ENCODE measurements around the gene FADS2. TPM values are rescaled to one million over a fixed set of nuclear protein-coding genes. Genes with fewer than 3 reads are reported as not detected.

Gene FADS2
- total and polyA plus RNA-seq, 9 of the 15 experiments (the other 6 are each of a cell fraction or from before 2014, with no cell fraction given): 2.9 to 42.8 (median 16.2) TPM

DNA sequence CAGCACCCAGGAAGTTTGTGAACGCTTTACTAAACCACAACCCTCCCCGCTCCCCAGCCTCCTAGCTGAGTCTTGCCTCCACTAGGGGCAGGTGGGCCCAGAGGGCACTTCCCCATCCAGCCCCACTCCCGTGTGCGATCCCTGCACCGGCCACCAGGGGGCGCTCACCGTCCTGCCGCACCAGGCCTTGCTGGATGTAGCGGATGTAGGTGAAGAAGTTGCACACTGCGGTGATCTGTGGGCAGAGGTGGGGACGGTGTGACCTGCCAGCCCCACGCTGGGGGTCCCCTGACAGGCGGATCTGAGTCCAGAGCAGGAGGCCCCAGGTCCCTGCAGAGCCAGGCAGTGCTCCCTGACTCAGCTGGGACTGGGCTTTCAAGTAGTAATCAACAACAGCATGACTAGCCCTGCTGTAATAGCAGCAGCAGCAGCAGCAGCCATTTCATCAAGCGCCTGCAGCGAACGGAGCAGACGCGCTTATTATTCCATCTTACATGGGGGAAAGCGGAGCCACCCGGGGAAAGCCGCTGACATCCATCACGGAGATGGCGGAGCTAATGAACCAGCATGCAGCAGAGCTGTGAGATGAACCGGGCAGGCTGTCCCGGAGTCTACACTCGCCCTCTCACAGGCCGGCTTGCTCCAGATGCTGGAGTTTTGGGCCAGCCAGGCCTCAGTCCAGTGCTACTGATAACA lies 71.2 kb downstream of the FADS2 start (continued):
- TF ChIP-seq JUND (IDR thresholded peaks at IDR 0.05; ENCODE audit: borderline replicate concordance, low read depth, low read length) (peak; percentile 36; the same call in 1 of the 2 replicates), JUND (tag; IDR thresholded peaks at IDR 0.05; ENCODE audit: borderline replicate concordance, low read depth, low read length) (peak; percentile 23; the same call in 1 of the 3 replicates), ZNF561 (CRISPR knock-in tag; conservative IDR thresholded peaks at IDR 0.05) (no peak), HIVEP1 (CRISPR knock-in tag; IDR thresholded peaks at IDR 0.05) (no peak), HSF4 (CRISPR knock-in tag; IDR thresholded peaks at IDR 0.05; ENCODE audit: borderline replicate concordance) (no peak), ZNF384 (IDR thresholded peaks at IDR 0.05; ENCODE audit: low read depth, low read length) (0 out of 2 replicates have a peak, but pooled peaks have one; percentile 19), POLR2A (conservative IDR thresholded peaks at IDR 0.05) (no peak), TAF1 (IDR thresholded peaks at IDR 0.05; ENCODE audit: control insufficient read depth, extremely low read depth, insufficient read depth, low read length, severe bottlenecking) (peak; percentile 21), MXI1 (IDR thresholded peaks at IDR 0.05; ENCODE audit: low read depth, low read length) (no peak), TAL1 (IDR thresholded peaks at IDR 0.05) (no peak), RBBP5 (IDR thresholded peaks at IDR 0.05; ENCODE audit: borderline replicate concordance, insufficient read depth, low read length, poor library complexity, severe bottlenecking) (no peak), SIN3B (IDR thresholded peaks at IDR 0.05; ENCODE audit: low read depth) (peak; percentile 34; the same call in 1 of the 2 replicates)
- TF ChIP-seq, protein P1, sequence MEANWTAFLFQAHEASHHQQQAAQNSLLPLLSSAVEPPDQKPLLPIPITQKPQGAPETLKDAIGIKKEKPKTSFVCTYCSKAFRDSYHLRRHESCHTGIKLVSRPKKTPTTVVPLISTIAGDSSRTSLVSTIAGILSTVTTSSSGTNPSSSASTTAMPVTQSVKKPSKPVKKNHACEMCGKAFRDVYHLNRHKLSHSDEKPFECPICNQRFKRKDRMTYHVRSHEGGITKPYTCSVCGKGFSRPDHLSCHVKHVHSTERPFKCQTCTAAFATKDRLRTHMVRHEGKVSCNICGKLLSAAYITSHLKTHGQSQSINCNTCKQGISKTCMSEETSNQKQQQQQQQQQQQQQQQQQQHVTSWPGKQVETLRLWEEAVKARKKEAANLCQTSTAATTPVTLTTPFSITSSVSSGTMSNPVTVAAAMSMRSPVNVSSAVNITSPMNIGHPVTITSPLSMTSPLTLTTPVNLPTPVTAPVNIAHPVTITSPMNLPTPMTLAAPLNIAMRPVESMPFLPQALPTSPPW (CRISPR knock-in tag; IDR thresholded peaks at IDR 0.05): peak; percentile 40
- TF ChIP-seq, protein P2, sequence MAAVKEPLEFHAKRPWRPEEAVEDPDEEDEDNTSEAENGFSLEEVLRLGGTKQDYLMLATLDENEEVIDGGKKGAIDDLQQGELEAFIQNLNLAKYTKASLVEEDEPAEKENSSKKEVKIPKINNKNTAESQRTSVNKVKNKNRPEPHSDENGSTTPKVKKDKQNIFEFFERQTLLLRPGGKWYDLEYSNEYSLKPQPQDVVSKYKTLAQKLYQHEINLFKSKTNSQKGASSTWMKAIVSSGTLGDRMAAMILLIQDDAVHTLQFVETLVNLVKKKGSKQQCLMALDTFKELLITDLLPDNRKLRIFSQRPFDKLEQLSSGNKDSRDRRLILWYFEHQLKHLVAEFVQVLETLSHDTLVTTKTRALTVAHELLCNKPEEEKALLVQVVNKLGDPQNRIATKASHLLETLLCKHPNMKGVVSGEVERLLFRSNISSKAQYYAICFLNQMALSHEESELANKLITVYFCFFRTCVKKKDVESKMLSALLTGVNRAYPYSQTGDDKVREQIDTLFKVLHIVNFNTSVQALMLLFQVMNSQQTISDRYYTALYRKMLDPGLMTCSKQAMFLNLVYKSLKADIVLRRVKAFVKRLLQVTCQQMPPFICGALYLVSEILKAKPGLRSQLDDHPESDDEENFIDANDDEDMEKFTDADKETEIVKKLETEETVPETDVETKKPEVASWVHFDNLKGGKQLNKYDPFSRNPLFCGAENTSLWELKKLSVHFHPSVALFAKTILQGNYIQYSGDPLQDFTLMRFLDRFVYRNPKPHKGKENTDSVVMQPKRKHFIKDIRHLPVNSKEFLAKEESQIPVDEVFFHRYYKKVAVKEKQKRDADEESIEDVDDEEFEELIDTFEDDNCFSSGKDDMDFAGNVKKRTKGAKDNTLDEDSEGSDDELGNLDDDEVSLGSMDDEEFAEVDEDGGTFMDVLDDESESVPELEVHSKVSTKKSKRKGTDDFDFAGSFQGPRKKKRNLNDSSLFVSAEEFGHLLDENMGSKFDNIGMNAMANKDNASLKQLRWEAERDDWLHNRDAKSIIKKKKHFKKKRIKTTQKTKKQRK (IDR thresholded peaks at IDR 0.05; ENCODE audit: borderline replicate concordance, low read depth, low read length): no peak
- TF ChIP-seq, protein P3, sequence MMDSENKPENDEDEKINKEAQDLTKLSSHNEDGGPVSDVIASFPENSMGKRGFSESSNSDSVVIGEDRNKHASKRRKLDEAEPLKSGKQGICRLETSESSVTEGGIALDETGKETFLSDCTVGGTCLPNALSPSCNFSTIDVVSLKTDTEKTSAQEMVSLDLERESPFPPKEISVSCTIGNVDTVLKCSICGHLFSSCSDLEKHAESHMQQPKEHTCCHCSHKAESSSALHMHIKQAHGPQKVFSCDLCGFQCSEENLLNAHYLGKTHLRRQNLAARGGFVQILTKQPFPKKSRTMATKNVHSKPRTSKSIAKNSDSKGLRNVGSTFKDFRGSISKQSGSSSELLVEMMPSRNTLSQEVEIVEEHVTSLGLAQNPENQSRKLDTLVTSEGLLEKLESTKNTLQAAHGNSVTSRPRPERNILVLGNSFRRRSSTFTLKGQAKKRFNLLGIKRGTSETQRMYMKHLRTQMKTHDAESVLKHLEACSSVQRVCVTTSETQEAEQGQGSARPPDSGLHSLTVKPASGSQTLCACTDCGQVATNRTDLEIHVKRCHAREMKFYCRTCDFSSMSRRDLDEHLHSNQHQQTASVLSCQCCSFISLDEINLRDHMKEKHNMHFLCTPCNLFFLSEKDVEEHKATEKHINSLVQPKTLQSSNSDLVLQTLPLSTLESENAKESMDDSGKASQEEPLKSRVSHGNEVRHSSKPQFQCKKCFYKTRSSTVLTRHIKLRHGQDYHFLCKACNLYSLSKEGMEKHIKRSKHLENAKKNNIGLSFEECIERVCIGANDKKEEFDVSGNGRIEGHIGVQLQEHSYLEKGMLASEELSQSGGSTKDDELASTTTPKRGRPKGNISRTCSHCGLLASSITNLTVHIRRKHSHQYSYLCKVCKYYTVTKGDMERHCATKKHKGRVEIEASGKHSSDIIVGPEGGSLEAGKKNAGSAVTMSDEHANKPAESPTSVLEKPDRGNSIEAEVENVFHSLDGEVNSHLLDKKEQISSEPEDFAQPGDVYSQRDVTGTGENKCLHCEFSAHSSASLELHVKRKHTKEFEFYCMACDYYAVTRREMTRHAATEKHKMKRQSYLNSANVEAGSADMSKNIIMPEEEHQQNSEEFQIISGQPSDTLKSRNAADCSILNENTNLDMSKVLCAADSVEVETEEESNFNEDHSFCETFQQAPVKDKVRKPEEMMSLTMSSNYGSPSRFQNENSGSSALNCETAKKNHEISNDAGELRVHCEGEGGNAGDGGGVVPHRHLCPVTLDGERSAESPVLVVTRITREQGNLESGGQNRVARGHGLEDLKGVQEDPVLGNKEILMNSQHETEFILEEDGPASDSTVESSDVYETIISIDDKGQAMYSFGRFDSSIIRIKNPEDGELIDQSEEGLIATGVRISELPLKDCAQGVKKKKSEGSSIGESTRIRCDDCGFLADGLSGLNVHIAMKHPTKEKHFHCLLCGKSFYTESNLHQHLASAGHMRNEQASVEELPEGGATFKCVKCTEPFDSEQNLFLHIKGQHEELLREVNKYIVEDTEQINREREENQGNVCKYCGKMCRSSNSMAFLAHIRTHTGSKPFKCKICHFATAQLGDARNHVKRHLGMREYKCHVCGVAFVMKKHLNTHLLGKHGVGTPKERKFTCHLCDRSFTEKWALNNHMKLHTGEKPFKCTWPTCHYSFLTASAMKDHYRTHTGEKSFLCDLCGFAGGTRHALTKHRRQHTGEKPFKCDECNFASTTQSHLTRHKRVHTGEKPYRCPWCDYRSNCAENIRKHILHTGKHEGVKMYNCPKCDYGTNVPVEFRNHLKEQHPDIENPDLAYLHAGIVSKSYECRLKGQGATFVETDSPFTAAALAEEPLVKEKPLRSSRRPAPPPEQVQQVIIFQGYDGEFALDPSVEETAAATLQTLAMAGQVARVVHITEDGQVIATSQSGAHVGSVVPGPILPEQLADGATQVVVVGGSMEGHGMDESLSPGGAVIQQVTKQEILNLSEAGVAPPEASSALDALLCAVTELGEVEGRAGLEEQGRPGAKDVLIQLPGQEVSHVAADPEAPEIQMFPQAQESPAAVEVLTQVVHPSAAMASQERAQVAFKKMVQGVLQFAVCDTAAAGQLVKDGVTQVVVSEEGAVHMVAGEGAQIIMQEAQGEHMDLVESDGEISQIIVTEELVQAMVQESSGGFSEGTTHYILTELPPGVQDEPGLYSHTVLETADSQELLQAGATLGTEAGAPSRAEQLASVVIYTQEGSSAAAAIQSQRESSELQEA (IDR thresholded peaks at IDR 0.05; ENCODE audit: low read depth): no peak
